Stimulated activated CD4-positive, alpha-beta T cell treated with anti-CD3 and anti-CD28 coated beads, Interleukin-1b, Interleukin-23, amount 100 ng/mL, for 48 hours (primary cell): ENCODE measurements around the gene OPRM1.

ENCODE experiments used
- DNase-seq: peaks from one replicate; pipeline ENCODE4 v3.0.0-alpha.2; 2020

Gene OPRM1

DNA sequence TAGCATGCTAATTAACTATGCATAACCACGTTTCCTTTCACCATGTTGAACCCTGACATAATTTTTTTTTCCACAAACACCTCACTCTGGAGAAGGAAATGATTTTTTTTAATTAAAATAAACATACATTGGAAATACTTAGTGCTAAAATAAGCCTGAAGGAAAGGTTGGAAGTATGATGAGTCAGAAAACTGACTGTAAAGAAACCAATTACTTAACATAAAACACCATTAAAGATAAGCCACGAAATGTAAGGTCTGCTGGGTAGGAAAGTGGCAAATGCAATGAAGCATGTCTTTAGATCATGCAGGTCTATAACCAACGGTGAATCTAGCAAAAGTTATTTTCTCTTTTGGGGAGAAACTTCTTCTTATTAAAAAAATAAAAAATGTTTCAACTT, 47.5 kb downstream of the OPRM1 start:
- no peak for DNase-seq

DNA sequence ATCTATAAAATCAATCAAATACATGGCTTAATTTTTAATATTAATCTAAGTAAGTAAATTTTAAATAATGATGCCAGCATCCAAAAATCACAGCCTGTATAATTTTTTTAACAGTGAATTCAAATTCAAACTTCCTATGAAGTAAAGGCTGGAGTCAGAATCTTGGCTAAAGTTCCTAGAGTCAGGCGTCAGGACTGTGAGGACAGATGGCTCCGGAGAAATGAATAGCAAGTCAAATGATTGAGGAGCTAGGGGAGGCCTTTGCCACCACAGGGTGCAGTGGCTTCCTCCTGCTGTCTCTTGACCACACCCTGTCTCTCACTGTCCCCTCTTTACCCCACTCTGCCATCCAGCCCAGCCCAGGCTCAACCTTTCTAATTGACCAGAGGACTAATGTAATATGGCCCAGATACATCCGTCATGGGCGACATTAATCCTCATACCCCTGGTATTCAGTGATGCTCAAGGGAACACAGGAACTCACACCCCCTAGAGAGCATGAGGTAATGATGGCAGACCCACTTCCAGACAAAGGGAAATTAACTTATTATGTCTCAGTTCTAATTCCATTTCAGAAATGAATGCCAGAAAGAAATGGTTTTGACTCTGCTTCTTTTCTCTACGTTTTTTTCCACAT, 53.4 kb downstream of the OPRM1 start:
- DNase-seq = no peak

DNA sequence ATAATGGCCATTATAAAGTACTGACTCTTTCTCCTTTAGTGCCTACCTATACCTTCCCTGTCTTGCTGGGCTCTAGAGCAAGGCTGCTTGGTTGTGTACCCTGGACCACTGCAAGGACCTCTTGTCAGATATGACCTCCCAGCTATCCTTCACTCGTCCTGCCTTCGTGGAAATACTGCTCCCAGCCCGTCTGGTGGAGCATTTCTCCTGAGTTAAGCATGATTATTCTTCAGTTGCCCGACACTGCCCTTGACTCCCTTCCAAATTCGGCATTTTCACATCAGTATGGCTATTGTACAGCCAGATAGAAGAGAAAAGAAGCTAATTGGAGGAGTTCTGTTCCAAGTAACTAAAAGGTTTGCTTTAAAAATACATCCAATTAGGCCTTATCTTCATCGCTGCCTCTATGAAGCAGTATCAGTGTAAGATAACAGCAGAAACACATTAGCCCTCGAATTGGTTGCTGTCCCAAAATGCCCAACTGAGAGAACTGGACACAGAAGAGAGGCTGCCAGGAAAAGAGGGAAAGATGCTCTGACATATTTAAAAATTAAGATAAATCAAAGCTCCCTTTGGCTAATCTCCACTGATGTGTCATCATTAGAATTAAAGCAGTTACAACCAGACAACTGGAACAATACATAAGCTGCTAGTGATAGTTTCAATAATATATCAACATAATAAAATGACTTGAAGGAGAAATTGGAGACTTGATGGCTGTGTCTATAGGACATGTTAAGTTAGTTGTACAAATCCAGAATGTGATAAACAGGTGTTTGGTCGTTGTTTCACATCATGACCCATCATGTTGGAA, 54.4 kb downstream of the OPRM1 start:
- DNase-seq = no peak

DNA sequence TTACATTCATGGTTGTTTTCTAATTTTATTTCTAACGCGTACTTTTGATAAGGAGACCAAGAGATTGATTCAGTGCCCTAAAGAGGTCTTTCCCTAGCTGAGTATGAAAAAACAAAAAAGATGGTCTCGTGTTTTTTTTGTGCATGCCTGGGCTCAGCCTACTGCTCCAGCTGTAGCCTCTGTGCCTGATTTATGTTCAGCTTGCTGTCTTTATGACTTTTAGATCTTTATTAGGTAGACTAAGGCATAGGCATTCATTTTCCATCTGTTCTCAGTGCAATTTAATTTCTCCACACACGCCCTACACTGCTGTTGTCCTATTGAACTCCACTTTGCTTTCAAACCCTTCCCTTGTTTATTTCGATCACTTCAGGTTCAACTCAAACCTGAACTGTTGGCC, 56.5 kb downstream of the OPRM1 start:
- no peak for DNase-seq

- no peak for DNase-seq
Measured at GRCh38 chr6:154096316-154096715, 57.3 kb downstream of the OPRM1 start.

DNA sequence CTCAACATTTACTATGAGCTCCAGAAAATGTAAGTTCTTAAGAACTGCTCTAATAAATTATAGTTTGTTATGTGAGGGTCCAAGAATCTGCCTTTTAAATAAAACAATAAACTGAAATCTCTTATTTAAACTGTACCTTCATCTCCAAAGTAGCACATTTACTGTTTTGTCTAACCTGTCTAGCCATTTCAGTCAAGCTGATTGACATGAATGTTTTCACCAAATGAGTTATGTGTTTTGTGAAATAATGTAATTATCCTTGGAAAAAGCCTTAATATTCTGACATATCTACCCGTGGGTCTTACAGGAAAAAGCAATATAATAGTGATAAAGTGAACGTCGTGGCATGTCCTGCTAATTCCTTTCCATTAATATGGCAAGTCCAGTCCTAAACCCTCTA, 57.8 kb downstream of the OPRM1 start:
- DNase-seq = no peak

GRCh38 chr6:154099211-154099610, 60.2 kb downstream of the OPRM1 start:
- no peak for DNase-seq

DNA sequence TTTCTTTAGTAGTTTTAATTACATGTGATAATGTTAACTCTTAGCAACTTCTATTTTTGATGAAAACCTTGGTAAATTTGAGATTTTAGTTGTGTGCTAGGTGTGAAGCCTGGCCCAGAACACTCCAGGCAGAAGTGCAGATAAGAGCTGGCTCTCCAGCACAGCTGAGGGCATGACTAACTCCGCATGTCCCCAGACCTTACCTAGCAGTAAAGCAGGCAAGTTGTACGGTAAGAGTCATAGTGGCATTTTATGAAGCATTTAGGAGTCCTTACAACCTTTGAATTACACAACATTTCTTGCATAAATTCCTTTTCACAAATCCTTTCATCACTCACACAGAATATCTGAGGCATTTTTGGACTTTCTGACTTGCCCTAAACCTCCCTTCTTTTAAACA, 67.2 kb downstream of the OPRM1 start:
- no peak for DNase-seq

DNA sequence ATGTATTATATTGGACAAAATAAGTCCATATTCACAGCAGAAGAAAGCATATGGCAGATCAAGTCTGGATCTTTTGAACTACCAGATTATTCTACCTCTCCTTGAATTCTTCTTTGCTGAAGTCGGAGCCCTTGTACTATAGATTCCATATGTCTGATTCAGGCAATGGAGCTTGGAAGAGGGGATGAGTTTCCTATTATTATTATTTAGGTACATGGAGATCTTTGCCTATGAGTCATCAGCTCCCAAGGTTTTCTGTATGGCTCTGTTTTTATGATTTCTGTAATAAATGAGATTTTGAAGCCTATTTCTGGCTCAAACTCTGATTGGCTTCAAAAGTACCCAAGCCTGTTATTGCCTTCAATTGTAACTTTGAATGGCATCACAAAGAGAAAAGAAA, 72.0 kb downstream of the OPRM1 start:
- no peak for DNase-seq

DNA sequence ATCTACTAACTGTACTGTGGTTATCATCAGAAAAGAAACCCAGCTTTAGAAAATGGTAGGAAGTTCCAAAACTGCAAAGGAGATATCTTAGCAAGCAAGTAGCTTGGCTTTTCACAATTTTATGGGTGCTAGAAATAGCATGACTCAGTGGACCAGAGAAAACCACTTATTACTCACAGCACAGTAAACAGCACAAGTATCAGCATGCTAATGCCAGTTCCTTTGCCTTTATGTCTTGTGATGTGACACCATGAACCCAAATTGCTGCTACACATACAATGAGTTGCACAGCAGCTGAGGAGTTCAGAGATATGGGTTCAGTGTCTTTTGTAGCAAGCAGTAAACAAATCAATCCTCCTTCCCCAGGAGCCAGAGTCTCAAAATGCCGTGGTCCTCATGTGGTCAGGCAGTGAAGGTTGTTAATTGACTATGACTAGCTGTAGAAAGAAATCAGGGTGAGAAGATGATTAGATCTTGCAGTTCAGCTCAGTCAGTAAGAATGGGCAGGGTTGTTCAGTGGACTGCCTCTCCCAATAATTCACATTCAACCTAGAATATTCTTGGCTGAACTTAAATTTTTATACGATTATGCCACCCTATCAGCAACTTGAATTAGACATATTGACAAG, 73.3 kb downstream of the OPRM1 start:
- DNase-seq = no peak

GRCh38 chr6:154113392-154113791, 74.4 kb downstream of the OPRM1 start:
- no peak for DNase-seq

- DNase-seq = no peak
Measured at GRCh38 chr6:154117485-154117884, 78.4 kb downstream of the OPRM1 start.

DNA sequence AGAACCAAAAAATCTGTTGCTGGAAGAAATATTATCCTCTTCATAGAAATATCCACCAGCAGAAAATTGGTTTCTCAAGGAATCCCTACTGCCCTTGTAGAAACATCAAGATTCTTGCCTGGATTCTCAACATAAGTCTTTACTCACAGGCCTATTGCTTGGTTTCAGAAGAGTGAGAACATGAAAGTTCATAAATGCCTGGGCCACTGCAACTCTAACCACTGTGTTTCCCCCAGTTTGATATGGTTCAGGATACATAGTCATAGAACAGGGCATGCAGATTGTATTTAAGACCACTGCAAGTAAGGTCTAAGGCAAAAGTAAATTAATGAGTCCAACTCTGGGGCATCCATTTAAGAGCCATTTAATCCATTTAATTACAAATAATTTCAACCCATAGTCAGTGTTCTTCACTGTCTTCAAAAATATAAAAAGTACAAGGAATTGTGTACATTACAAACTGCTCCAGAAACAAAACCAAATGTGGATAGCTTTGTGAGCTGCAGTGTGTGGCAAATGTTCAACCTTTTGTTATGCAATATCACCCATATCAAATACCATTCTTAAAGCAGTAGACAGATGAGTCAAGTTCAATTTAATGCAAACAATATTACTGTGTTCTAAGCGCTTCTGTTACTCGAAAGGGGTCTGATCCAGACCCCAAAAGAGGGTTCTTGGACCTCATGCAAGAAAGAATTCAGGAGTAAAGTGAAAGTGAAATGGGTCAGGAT, 83.3 kb downstream of the OPRM1 start:
- DNase-seq = no peak

GRCh38 chr6:154123155-154123956, 84.3 kb downstream of the OPRM1 start:
- no peak for DNase-seq

DNA sequence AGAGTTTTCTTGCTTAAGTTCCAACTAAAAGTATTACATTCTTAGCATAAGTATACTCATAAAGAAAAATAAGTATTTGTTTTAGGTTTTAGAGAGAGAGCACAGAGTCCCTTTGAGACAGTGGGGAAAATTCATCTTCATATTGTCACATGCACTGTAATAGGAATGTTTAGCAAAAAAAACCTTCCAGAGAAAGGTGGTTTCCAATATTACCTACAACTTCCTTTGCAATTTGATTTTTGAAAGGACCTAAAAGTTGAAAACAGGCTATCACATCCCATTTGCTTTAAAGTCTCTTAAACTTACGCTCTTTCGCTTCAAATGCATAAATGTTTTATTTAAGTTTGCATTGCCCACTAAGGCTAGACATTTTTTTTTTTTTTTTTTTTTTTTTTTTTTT, 86.4 kb downstream of the OPRM1 start:
- DNase-seq = no peak

DNA sequence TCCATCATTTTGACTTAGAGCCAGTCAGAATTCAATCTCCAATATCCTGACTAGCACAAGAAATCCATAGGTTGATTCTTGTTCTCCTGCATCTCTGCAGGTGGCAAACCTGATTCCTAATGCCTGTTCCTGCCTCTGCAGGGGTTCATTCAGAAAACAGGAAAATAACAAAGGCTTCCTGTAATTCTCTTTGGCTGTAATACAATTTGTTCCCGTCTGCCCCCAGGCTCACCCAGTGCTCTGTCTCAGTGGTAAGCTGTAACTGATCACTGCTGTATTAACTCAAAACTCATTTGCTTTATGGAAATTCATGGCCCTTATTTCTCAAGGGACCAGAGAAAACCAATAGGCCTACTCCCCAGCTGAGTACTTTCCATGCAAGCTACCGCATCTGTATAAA, 88.6 kb downstream of the OPRM1 start:
- no peak for DNase-seq

- no peak for DNase-seq
Measured at GRCh38 chr6:154134471-154135147, 95.6 kb downstream of the OPRM1 start.

DNA sequence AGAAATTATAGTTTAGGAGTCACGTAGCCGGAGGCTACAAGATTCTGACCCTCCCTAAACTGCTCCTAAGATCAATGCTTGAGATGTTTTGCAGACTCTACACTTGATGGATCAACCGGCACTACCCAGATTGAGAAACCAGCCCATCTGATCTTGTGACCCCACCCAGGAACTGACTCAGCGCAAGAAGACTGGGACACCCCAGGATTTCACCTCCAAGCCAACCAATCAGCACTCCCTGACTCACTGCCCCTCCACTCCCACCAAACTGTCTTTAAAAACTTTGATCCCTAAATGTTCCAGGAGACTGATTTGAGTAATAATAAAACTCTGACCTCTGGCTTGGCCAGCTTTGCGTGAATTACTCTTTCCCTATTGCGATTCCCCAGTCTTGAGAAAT, 99.8 kb downstream of the OPRM1 start:
- DNase-seq = no peak

DNA sequence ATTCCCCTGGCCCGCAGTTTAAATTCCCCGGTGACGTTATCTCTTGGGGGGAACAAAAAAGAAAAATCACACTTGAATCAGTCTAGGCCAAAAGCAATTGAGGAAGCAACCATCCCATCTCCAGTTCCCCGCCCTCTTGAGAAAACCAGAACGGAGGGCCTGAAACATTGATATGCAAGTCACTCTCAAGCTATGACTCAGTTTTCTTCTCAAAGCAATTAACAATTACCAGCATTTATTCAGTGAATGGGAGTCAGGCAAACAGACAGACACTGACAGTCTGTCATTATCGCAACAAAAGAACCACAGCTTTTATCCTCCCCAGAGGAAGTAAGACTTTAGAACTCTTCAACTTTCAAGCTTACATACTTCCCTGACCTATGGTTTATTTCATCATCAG, 100.9 kb downstream of the OPRM1 start:
- DNase-seq = no peak

DNA sequence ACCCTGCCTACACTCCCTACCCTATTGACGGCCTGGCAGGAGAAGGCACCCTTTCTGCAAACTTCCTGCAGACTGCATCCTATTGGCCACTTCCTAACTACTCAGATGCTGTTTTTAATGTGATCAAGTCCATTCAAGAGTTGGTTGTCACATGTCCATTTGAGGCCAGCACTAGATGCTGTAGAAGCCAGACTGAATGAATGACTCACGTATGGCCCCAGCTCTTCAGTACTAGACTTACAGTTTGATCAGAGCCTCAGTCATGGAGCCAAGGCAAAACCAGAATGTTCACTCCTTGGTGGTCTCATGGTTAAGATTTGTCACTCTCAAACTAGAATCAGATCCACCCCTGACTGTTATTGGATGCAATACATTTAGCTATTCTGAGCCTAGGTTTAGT, 101.7 kb downstream of the OPRM1 start:
- DNase-seq = no peak

GRCh38 chr6:154143753-154144152, 104.7 kb downstream of the OPRM1 start:
- no peak for DNase-seq

DNA sequence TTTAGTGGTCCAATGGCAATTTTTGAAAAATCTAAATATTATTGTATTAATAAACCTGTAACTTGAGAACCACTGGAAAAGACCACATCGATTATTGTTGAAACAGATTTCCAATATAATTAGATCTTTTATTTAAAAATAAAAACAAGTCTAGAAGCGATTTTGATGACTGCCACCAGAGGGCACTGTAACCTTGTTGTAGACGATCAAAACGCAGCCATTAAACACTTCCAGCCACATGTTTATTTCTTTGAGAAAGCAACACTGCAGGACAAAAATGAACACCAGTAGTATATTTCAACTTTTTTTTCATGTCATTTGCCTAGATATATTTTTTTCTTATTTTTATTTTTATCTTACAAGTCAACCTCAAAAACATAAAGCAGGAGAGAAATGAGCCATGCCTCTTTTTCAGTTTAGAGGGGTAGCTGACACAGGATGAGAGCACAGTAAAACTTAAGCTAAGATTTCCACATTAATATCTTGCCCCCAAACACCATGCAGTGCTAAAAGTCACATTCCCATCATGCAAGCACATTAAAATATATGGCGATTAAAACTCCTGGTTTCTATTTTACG, 115.4 kb downstream of the OPRM1 start:
- DNase-seq = peak; percentile 57
